Measurements from ENCODE around the gene HAUS8. TPM values are rescaled to one million over a fixed set of nuclear protein-coding genes. Genes with fewer than 3 reads are reported as not detected.
A peak's percentile ranks its signal among the peaks of the same experiment; 100 is the strongest.

The HAUS8 gene
- total RNA-seq, 1 donor from 2014 or later, result 36.5 TPM

DNA sequence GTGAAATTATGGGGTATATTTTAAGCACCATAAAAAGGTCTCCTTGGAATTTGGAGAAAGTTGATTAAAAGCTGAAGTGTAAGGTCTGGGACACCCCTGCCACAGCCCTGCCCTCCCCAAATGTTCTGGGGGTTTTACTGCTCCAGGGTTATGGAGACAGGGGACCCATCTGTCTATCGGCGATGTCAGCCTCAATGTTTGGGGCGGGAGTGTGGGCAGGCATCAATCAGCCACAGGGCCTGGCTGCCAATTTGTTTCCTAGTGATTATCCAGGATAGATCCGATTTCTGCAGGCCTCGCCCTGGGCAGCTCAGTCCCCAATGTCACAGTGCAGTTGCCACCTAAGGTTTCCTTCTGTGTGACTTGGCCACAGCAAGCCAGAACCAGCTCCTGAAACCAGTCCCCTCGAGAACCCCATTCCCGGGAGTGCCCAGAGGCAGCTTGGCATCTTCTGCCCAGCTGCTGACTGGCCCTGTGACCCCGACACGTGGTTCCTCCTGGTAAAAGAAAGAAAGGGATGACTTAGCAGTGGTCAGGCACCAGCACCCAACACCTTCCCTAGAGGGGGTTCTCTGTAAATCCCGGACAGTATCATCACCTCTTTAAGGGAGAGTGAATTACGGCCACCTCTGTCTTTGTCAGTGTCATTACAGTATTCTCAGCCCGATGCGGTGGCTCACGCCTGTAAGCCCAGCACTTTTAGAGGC lies 41.9 kb upstream of the HAUS8 start:
- Mint-ChIP-seq H3K27me3 (ENCODE audit: low read depth) (no peaks in the 10 kb centered on the region), H3K4me1 (peaks cover 10% of the 10 kb centered on the region), H3K27ac (ENCODE audit: unreplicated experiment) (no peak overlapping the region)

DNA sequence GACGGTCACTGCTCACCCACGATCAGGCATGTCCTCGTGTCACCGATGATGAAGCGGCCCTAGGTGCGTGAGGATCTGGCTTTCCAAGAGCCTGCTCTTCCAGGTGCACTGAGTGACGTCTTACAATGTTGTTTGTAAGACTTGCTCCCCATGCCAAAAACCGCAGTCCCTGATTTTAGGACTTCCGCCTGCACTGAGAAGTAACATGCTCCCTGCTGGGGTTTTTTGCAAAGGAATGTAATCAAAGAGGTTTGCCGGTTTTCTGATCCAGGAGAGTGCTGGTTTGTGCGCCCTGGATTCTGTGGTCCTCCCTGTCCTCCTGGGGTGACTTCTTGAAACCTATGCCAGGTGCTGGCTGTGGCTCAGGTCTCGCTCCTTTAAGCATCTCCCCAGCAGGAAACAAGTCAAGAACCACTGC lies 39.2 kb upstream of the HAUS8 start:
- TF ChIP-seq, protein P1, sequence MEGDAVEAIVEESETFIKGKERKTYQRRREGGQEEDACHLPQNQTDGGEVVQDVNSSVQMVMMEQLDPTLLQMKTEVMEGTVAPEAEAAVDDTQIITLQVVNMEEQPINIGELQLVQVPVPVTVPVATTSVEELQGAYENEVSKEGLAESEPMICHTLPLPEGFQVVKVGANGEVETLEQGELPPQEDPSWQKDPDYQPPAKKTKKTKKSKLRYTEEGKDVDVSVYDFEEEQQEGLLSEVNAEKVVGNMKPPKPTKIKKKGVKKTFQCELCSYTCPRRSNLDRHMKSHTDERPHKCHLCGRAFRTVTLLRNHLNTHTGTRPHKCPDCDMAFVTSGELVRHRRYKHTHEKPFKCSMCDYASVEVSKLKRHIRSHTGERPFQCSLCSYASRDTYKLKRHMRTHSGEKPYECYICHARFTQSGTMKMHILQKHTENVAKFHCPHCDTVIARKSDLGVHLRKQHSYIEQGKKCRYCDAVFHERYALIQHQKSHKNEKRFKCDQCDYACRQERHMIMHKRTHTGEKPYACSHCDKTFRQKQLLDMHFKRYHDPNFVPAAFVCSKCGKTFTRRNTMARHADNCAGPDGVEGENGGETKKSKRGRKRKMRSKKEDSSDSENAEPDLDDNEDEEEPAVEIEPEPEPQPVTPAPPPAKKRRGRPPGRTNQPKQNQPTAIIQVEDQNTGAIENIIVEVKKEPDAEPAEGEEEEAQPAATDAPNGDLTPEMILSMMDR (conservative IDR thresholded peaks at IDR 0.05), result no peak
- no peak overlapping the region for H3K27ac Mint-ChIP-seq (ENCODE audit: unreplicated experiment)
- H3K4me1 Mint-ChIP-seq, result peaks cover 16% of the 10 kb centered on the region
- peaks cover 5% of the 10 kb centered on the region for H3K36me3 Mint-ChIP-seq (ENCODE audit: low read depth)
- H3K9me3 Mint-ChIP-seq, result no peaks in the 10 kb centered on the region
- no peak for DNase-seq (ENCODE audit: low read depth, low spot score)
- no peak overlapping the region for H3K4me3 Mint-ChIP-seq
- H3K27me3 Mint-ChIP-seq (ENCODE audit: low read depth), result no peaks in the 10 kb centered on the region

More for the DNA sequence above, 41.9 kb upstream of the HAUS8 start:
- no peaks in the 10 kb centered on the region for H3K9me3 Mint-ChIP-seq
- DNase-seq (ENCODE audit: low read depth, low spot score), result no peak
- H3K4me3 Mint-ChIP-seq, result no peak overlapping the region
- TF ChIP-seq, protein P1 (conservative IDR thresholded peaks at IDR 0.05), result no peak
- H3K36me3 Mint-ChIP-seq (ENCODE audit: low read depth), result no peaks in the 10 kb centered on the region

DNA sequence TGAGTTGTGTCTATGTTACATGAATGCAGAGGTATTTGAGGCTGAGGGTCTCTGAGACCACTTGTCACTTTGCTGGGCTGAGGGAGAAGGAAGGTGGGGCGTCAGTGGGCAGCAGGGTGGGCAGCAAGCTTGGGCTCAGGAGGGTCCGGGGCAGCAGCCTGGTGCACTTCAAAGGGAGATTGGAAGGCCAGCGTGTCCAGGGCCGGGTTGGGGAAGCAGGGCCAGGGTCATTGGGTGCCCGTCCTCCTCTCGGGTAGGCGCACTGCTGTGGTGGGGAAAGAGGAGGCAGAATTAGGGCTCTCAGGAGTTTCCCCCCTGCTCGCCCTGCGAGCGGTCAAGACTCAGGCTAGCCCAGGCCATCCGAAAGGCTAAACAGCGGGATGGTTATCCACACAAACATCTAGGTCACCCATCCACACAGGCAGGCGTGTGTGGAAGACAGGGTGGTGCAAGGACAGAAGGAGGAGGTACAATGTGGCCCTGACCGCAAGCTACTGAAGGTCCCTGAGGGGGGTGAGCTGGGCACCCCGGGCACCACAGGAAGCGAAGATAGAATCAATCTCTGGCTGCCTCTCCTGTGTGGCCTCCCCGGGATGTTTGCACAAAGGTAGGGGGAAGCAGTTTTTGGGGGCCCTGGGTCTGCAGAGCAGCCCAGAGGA lies 38.0 kb upstream of the HAUS8 start:
- no peak for DNase-seq (ENCODE audit: low read depth, low spot score)
- Mint-ChIP-seq H3K4me1 (peaks cover 16% of the 10 kb centered on the region), H3K9me3 (no peaks in the 10 kb centered on the region), H3K4me3 (no peak overlapping the region), H3K27me3 (ENCODE audit: low read depth) (no peaks in the 10 kb centered on the region), H3K27ac (ENCODE audit: unreplicated experiment) (peak overlapping the region; percentile 71), H3K36me3 (ENCODE audit: low read depth) (peaks cover 5% of the 10 kb centered on the region)
- TF ChIP-seq, protein P1 (conservative IDR thresholded peaks at IDR 0.05), result no peak

DNA sequence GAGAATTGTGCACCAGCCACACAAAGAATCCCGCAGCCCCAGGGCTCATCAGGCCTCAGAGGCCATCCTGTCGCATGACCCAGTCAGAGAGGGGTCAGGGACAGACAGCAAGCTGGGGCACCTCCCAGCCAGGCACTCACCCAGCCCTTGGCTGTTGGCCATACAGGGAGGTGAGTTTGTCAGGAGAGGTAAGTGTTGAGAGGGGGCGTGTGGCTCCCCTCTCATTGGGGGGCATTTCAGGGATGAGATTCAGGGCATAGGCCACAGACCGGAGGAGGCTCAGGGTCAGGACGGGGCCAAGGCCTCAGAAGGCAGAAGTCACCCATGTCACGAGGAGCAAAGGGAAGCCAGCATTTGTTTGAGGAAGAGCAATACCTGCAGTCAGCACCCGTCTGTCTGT lies 37.4 kb upstream of the HAUS8 start:
- no peaks in the 10 kb centered on the region for H3K9me3 Mint-ChIP-seq
- TF ChIP-seq, protein P1 (conservative IDR thresholded peaks at IDR 0.05), result no peak
- no peaks in the 10 kb centered on the region for H3K27me3 Mint-ChIP-seq (ENCODE audit: low read depth)
- H3K36me3 Mint-ChIP-seq (ENCODE audit: low read depth), result peaks cover 5% of the 10 kb centered on the region
- no peak for DNase-seq (ENCODE audit: low read depth, low spot score)
- H3K27ac Mint-ChIP-seq (ENCODE audit: unreplicated experiment), result no peak overlapping the region
- H3K4me1 Mint-ChIP-seq, result peaks cover 18% of the 10 kb centered on the region
- H3K4me3 Mint-ChIP-seq, result no peak overlapping the region

DNA sequence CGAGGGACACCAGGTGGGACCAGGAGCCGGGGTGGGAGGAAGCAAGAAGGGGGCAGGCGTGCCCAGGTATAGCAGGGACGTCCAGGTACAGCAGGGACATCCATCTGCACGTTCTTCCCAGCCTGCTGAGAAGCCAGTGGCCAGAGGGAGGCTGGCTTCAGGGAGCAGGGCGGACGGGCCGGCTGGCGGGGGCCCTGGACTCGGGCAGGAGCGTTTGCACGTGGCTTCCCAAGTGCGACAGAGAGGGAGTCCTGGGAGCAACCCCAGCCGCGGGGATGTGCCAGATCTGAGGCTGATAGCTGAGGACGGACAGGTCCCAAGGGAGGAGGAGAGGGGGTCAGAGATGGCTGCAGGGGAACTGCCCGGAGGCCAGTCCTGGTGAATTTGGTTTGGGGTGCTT lies 37.0 kb upstream of the HAUS8 start:
- Mint-ChIP-seq H3K36me3 (ENCODE audit: low read depth) (peaks cover 5% of the 10 kb centered on the region), H3K27me3 (ENCODE audit: low read depth) (no peaks in the 10 kb centered on the region), H3K27ac (ENCODE audit: unreplicated experiment) (no peak overlapping the region), H3K4me3 (no peak overlapping the region), H3K9me3 (no peaks in the 10 kb centered on the region), H3K4me1 (peaks cover 21% of the 10 kb centered on the region)
- TF ChIP-seq, protein P1 (conservative IDR thresholded peaks at IDR 0.05), result no peak
- DNase-seq (ENCODE audit: low read depth, low spot score), result no peak

All from neural crest cell (in vitro differentiated cells).